GM20431 (cell line): Measurements from ENCODE around the gene S100Z.
"Not testable (repeated sequence)": the region's sequence is repeated elsewhere in the genome, so short reads cannot be mapped to it uniquely, and the experiment has no call there.

ENCODE experiments used
- in situ Hi-C: fragments of 300-500 bp; cut with MseI, MboI; formaldehyde crosslinking; loops from one replicate; pipeline ENCODE4 v1.15.0; 2020; ENCODE audit warnings: low sequenced_read_pairs; ENCODE audit not compliant: unreplicated experiment

S100Z gene

DNA sequence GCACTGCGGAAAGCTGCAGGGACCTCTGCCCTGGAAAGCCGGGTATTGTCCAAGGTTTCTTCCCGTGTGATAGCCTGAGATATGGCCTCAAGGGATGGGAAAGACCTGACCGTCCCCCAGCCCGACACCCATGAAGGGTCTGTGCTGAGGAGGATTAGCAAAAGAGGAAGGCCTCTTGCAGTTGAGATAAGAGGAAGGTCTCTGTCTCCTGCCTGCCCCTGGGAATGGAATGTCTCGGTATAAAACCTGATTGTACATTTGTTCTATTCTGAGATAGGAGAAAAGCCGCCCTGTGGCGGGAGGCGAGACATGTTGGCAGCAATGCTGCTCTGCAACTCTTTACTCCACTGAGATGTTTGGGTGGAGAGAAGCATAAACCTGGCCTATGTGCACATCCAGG is 95.4 kb downstream of the S100Z start:
- in situ Hi-C loops: not testable (repeated sequence)

DNA sequence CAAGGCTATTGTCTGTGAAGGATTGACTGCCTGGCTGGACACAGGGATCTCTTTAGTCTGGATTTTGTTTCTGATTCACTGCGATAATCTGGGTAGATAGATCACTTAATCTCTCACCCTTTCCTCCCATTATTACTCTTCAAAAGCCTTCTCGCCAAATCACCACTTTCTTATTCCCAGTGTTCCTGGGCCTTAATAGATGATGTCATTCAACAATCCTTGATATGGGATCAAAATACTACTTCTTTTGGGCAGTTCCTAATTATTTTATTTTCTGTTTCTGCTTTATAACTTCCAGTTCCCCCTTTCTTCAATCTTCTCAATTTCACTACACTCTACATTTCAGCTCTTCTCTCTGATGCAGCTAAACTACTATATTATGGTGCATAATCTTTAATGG is 96.3 kb downstream of the S100Z start:
- in situ Hi-C loops: no loop called here

DNA sequence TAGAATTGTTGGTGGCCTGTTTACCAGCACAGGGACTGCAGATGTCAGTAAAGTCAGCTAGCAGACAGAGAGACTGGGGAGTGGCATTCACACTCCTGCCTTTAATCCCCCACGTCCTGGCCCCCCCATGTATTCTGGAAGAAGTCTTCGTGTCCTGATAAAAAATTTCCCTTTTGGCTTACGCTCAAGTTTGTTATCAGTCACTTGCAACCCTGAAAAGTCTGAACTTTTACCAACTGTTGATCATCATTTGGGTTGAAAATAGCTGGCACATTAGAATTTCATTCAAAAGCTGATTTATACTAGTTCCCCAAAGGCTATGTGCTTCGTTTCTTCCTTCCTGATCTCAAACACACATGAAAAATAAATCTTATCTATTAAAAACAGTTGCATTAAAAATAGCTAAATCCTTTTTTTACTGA is 97.3 kb downstream of the S100Z start:
- in situ Hi-C loops: no loop called here

DNA sequence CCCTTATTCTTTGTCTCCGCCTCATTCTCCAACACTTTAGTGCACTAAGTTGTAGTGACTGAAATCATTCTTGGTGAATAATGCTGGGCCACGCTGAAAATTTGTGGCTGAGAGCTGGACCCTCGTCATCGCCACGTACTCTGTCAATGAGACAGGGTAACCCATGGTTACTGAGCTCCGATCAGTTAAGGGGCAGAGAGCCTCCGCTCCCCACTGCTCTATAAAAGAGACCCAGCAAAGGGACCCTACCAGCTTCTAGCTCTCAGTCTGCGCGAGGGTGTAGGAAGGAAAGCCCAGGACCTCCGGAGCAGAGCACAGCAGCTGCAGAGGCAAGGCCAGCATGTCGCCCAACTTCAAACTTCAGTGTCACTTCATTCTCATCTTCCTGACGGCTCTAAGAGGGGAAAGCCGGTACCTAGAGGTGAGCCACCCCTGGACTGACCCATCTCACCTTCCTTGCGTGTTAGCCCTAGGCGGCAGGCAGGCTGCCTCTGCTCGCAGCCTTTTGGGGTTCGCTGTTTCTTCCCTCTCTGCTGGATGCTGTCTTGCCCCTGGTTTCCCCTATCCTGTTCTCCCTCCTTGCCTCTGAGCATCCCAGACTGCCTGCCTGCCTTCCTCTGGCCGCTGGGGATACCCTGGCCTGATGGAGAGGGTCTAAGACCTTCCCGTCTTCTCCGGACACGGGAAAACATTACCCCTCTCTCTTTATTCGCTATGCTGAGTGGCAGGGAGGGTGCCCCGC is 103.2 kb downstream of the S100Z start, which contains the start of gene CRHBP:
TSS of gene CRHBP (plus strand) at position 251 of the 742 bp plus-strand sequence. CDS start at position 341, 90 bp downstream.
- in situ Hi-C loops: no loop called here

DNA sequence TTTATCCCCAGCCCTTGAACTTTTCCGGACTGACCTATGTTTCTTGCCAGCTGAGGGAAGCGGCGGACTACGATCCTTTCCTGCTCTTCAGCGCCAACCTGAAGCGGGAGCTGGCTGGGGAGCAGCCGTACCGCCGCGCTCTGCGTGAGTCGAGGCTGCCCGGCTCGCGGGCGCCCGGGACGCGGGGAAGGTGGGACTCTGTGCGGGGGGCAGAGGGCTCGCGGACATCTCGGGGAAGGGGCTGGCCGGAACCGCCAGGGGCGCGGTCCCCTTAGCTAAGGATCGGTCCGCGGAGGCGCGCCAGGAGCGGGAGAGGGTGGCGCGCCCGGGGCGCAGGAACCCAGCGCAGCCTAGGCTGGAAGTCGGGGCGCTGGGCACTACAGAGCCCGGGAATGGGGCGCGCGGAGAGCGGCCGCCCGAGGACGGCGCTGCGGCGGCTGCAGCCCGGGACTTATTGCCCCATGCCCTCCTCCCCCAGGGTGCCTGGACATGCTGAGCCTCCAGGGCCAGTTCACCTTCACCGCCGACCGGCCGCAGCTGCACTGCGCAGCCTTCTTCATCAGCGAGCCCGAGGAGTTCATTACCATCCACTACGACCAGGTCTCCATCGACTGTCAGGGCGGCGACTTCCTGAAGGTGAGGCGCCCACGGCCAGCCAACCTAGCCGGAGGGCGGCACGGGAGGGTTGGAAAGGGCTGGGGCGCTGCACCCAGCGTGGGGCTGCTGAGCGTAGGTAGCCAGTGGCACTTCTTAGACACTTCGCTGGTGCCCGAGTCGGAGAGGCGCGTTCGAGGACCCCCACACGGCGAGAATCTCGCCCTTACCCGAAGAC is 104.0 kb downstream of the S100Z start:
- in situ Hi-C loops: no loop called here

DNA sequence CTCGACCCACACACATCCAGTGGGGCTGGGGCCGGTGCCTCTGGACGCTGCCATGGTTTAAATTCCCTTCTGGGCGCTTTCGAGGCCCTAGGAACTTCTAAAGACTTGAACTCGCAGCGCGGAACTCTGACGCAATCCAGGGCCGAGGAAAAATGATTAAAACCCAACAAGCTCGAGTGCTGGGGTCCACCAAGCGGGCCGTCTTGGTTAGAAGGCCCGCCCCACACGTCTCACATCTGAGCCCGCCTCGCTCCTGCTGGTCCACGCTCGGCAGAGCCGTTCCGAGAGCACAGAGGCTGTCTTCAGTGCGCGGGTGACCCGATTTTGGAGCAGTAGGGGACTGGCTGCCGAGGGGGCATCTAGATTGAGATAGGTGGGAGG is 104.6 kb downstream of the S100Z start:
- in situ Hi-C loops: no loop called here

DNA sequence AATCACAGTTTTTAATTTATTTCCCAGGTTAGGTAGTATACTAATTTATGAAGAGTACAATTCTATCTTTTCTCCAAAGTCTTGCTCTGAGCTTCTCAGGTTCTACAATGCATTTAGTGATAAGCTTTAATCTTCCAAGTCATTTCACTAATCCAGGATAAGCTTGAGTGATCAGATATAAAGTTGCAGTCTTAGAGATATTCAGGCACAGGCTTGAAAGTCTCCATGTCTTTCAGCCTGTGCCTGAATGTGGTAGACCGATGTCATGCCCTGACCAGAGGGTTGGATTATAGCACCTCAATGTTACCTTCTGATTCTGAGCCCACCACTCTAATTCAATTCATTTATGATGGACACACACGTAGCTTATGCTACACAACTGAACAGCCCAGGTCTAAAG is 106.2 kb downstream of the S100Z start:
- in situ Hi-C loops: no loop called here

DNA sequence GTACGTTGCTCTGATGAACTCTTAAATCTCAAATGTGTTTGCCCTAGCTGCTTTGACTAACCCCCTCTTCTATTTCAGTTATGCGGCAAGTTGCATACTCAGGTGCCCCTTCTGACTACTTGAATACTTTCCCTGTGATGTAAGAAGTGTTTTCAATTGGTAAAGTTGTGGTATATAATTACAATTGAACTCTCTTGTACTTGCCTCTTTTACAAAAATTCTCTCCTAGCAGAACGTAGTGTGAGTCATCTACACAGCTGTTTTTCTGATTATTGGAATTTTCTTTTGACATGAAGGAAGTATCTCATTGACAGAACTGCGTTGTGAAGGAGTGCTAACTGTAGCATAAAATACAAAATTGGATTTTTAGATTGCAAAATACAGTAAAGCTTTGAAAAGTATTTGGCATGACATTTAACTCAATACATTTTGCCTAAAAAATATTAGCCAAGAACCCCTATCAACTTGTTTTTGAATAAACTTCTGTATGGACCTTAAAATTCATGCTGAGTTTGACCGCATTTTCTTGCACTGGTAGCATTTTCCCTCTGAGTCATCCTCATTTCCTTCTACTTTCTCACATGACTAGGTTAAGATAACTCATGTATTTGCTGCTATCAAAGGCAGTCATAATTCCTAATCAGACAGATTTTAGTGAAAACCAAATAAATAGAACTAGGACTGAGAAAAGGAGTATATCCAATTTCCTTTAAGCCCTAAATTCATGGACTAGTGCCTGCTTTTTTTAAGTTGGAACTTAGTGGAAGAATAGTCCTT is 109.4 kb downstream of the S100Z start:
- in situ Hi-C loops: no loop called here

DNA sequence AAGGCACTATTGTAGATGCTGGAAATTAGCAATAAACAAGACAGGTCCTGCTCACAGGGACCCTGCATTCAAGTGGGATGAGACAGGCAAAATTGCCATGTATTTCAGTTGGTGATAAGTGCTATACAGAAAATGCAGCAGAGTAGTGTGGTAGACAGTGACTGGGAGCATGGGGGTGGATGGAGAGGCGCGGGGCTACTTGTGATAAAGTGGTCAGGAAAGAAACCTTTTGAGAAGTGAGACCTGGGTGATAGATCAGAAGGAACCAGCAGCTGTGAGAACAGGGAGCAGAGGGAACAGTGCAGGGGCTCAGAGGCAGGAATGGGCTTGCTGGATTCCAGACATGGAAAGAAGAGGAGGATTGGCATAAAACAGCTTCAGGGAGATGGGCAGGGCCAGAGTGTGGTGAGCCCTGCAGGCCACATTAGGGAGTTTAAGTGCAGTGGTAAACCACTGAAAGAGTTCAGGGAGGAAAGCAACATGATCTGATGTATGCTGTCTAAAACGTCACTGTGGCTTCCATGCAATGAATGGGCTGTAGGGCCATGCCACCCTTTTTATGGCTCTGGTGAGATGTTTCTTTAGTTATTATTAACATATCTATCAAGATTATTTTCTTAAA is 110.3 kb downstream of the S100Z start:
- in situ Hi-C loops: no loop called here

DNA sequence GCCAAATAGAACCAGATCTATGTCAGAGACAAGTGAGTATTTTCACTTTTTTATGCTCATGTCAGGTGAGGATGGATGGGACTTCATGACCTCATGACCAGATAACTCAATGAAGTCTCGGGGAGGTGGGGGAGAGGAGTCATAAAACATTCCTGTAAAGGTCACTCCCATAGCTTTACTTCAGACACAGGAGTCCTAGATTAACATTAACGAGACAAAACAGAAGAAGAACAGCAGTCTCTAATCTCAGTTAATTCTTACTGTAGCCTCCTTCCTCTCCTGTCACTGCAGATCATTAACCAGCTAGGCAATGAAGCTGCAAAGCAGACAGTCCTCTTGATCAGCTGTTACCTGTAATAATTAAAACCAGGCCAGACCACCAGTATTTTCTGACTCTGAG is 114.2 kb downstream of the S100Z start:
- in situ Hi-C loops: no loop called here
